Panc1 (cell line): Measurements from ENCODE around the gene TMC5. TPM values are rescaled to one million over a fixed set of nuclear protein-coding genes. Genes with fewer than 3 reads are reported as not detected.

Source experiments
- ATAC-seq: fragments of 200-7000 bp; cut with Tn5 transposase; 2 replicates; pipeline ENCODE4 v1.9.1; 2020; ENCODE audit warnings: mild to moderate bottlenecking, moderate library complexity
- BruUV-seq: library from RNA; stranded (reverse); fragments of 400-500 nt; replicated peaks from 2 replicates; lab custom pipeline; 2021; lab: Mats Ljungman, UMichigan
- CTCF ChIA-PET: fragments of 300-600 bp; sonication (Branson Sonifier 250); formaldehyde crosslinking; loops from one replicate; lab custom pipeline; 2022; ENCODE audit warnings: antibody characterized with exemption; lab: Charles Lee
- POLR2A ChIA-PET: fragments of 300-600 bp; sonication (Branson Sonifier 250); formaldehyde crosslinking; loops from one replicate; lab custom pipeline; 2022; ENCODE audit warnings: antibody characterized with exemption; lab: Charles Lee
- DNase-seq: peaks from one replicate; pipeline ENCODE4 v3.0.0-alpha.2; 2010; ENCODE audit warnings: low read depth, low spot score
- H3K27ac ChIP-seq: 2 replicates; pipeline ENCODE4 v1.5.1; 2011; ENCODE audit warnings: mild to moderate bottlenecking, low read length, inconsistent platforms
- H3K27me3 ChIP-seq: fragments of 200-500 bp; sonication (Bioruptor generic); 2 replicates; pipeline ENCODE4 v1.6.0; 2014; ENCODE audit warnings: low read length, inconsistent platforms; ENCODE audit not compliant: control insufficient read depth, insufficient read depth
- H3K36me3 ChIP-seq: fragments of 200-500 bp; sonication (Bioruptor generic); 2 replicates; pipeline ENCODE4 v1.5.1; 2014; ENCODE audit warnings: inconsistent platforms, mild to moderate bottlenecking, low read length, moderate library complexity; ENCODE audit not compliant: control insufficient read depth, insufficient read depth
- H3K4me1 ChIP-seq: 2 replicates; pipeline ENCODE4 v1.5.1; 2011; ENCODE audit warnings: inconsistent platforms, mild to moderate bottlenecking, low read length, moderate library complexity; ENCODE audit not compliant: control insufficient read depth, insufficient read depth
- H3K4me3 ChIP-seq, 2 experiments: 2 replicates each; pipeline ENCODE4 v1.5.1; 2011 to 2012; ENCODE audit warnings: low read depth in 2 of 2, low read length in 2 of 2, mild to moderate bottlenecking in 2 of 2, inconsistent platforms in 1 of 2, moderate library complexity in 1 of 2
- H3K9me3 ChIP-seq: fragments of 200-500 bp; sonication (Bioruptor generic); 2 replicates; pipeline ENCODE4 v1.5.1; 2014; ENCODE audit warnings: low read depth, mild to moderate bottlenecking, inconsistent platforms, low read length, moderate library complexity; ENCODE audit not compliant: control insufficient read depth, insufficient read depth
- CTCF ChIP-seq: fragments of 450-650 bp; IDR thresholded peaks from 2 replicates; pipeline ENCODE4 v1.5.1; 2017; ENCODE audit warnings: mild to moderate bottlenecking
- POLR2AphosphoS5 ChIP-seq: IDR thresholded peaks from 2 replicates; pipeline ENCODE4 v1.6.1; 2012; ENCODE audit warnings: mild to moderate bottlenecking, low read depth, low read length, moderate library complexity
- REST ChIP-seq, 2 experiments: IDR thresholded peaks; 2 replicates each; pipeline ENCODE4 v1.6.1; 2011 to 2012; ENCODE audit warnings: low read depth in 2 of 2, control low read depth in 1 of 2, low read length in 1 of 2, mild to moderate bottlenecking in 1 of 2, moderate library complexity in 1 of 2; ENCODE audit not compliant: insufficient read depth in 1 of 2
- SIN3A ChIP-seq: IDR thresholded peaks from 2 replicates; pipeline ENCODE4 v1.6.1; 2012; ENCODE audit warnings: low read depth, mild to moderate bottlenecking, low read length, moderate library complexity, borderline replicate concordance; ENCODE audit not compliant: insufficient read depth
- TCF7L2 ChIP-seq: IDR thresholded peaks from 2 replicates; pipeline ENCODE4 v1.6.1; 2011; ENCODE audit warnings: mild to moderate bottlenecking, low read depth, low read length, inconsistent platforms
- in situ Hi-C: cut with HindIII; loops from 2 replicates; pipeline ENCODE4 v1.10.0; 2016; ENCODE audit warnings: low sequenced_read_pairs, low pct_unique_long_range_greater_than_20kb
- intact Hi-C: fragments of 100-400 bp; cut with micrococcal nuclease; formaldehyde crosslinking; loops from one replicate; pipeline ENCODE4 v1.10.0; 2022; ENCODE audit not compliant: unreplicated experiment
- total RNA-seq: library from RNA; stranded (reverse); gene quantifications from one replicate; pipeline ENCODE4 v1.2.1, GENCODE V29; 2021; ENCODE audit not compliant: unreplicated experiment

The TMC5 gene
- total RNA-seq, 1 experiment from 2014 or later, result 1.4 TPM

- H3K4me3 ChIP-seq, result no peak overlapping the region
- ATAC-seq (no peak), DNase-seq (no peak)
- TF ChIP-seq CTCF, result no peak
- no peak for TF ChIP-seq POLR2AphosphoS5
- no peak for TF ChIP-seq SIN3A
- TF ChIP-seq REST (IDR thresholded peaks at IDR 0.05; ENCODE audit: insufficient read depth in 1 of 2, low read depth in 2 of 2, low read length in 1 of 2), result no peak
- TF ChIP-seq TCF7L2, result no peak
- ChIA-PET POLR2A (no interaction called here), CTCF (interaction anchor here (1.2 kb wide), 1 partner anchor 121 kb away, joined by 7 read pairs; no protein-coding TSS in a partner anchor)
- in situ Hi-C loops, result no loop called here
- no peaks in the 10 kb centered on the region for H3K9me3 ChIP-seq
- H3K27ac ChIP-seq, result no peak overlapping the region
- no peaks in the 10 kb centered on the region; the same call in 1 of the 2 replicates for H3K4me1 ChIP-seq
- H3K27me3 ChIP-seq, result 0 out of 2 replicates have a peak, but pooled peaks cover 4% of the 10 kb centered on the region
- intact Hi-C loops, result no loop called here
- H3K36me3 ChIP-seq, result no peaks in the 10 kb centered on the region
- no TSS peak for BruUV-seq
Observed at GRCh38 chr16:19382084-19382801, 35.4 kb upstream of the TMC5 start.

- intact Hi-C loops, result no loop called here
- ChIA-PET POLR2A (no interaction called here), CTCF (interaction anchor here (1.2 kb wide), 1 partner anchor 120 kb away, joined by 7 read pairs; no protein-coding TSS in a partner anchor)
- Histone ChIP-seq H3K4me1 (no peaks in the 10 kb centered on the region; the same call in 1 of the 2 replicates), H3K27ac (no peak overlapping the region), H3K36me3 (no peaks in the 10 kb centered on the region), H3K27me3 (0 out of 2 replicates have a peak, but pooled peaks cover 4% of the 10 kb centered on the region), H3K4me3 (no peak overlapping the region), H3K9me3 (no peaks in the 10 kb centered on the region)
- no peak for TF ChIP-seq CTCF
- no peak for TF ChIP-seq SIN3A
- TF ChIP-seq TCF7L2, result no peak
- TF ChIP-seq REST (IDR thresholded peaks at IDR 0.05; ENCODE audit: insufficient read depth in 1 of 2, low read depth in 2 of 2, low read length in 1 of 2), result no peak
- TF ChIP-seq POLR2AphosphoS5, result no peak
- no peak for ATAC-seq
- DNase-seq, result no peak
- BruUV-seq, result no TSS peak
- in situ Hi-C loops, result no loop called here
Observed at GRCh38 chr16:19382887-19383816, 34.5 kb upstream of the TMC5 start.
